ENCODE data around the gene GATA3.

The GATA3 gene

GRCh38 chr10:8051109-8051821 is 3.2 kb upstream of the GATA3 start:
- DNase-seq (ENCODE audit: low read depth): no peak

DNA sequence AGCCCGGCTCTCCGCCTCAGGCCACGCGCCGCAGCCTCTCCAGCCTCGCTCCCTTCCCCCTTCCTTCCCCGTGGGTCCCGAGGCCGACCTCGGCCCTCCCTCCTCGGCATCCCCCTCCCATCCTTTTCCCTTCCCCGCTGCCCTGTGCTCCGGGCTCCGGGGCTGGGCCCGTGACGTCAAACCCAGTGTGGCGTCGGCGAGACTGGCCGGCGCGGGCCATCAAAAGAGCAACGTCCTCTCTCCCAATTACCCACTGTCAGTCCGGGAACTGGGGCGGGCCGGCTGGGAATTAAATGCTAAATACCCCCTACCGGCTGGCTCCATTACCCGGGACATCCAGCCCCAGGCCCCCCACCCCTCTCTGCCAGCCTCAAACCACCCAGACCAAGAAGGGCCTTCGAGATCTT is 2.6 kb upstream of the GATA3 start:
- DNase-seq (ENCODE audit: low read depth): no peak

DNA sequence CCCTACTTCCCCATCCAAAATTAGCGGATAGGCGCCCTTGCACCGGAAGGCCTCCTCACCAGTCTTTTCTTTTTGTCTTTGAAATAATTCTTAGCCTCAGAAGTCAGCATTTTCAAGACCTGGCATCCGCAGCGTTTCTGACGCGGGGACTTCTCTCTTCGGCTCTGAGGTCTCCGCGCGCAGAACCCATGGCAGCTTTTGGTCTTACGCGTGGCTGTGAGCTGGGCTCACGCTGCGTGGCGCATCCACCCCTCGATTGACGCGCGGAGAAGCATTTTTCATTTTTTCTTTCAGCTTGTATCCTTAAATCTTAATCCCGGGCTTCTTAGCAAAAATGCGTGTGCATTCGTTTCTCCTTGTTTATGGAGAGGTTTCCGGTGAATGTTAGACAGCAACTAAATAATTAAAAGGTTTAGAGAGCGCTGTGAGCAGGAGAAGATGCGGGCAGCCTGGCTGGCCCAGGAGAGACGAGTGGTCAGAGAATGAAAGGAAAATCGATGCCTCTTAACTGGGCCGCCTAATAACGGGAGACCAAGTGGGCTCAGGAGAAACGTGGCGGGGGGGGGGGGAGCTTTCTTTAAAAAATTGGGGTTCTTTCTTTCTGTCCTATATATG is 2.0 kb upstream of the GATA3 start:
- DNase-seq (ENCODE audit: low read depth): no peak

GRCh38 chr10:8052956-8053445 is 1.5 kb upstream of the GATA3 start:
- DNase-seq (ENCODE audit: low read depth): no peak

DNA sequence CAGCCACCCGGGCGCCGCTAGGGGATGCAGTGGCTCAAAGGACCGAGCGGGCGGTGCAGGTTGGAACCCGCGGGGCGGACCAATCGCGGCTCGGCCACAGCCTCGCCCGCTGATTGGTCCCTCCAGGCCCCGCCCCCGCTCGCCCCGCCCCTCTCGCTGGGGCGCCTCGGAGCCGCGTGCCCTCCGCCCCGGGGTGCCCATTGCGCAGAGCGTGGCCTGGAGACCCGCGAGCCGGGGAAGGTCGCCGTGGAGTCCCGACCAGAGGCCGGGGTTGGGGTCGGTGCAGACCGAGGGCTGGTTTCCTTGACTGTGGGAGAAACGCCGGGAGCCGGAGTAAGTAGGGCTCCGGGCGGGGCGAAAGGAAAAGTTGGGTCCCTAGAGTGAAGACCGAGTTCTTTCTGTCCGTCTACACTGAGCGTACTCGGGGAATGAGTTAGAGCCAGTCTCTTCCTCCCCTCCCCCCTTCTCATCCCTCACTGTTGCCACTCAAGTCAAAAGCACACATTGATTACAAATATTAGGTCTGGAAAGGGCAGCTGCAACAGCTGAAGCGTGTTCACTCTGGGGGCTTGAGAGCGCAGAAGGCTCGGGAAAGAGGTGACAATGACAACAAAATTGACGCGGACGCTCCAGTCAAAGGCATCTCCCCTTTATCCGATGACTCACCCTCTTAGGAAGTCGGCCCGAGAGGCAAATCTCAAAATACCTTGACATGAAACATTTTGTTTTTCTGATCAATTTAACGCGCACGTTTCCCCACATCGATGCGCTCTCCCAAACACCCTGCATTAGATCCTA is 843 bp upstream of the GATA3 start:
- peak; percentile 93 for DNase-seq (ENCODE audit: low read depth)

DNA sequence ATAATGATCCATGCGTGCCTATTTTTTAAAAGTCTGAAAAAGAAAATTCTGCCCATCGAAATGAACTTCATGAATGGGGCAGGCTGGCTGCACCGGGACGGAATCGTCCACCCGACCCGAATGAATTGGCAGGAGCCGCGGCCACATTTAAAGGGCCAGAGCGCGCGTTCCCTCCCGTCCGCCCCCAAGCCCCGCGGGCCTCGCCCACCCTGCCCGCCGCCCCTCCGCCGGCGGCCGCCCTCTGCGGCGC is 319 bp upstream of the GATA3 start:
- no peak for DNase-seq (ENCODE audit: low read depth)

DNA sequence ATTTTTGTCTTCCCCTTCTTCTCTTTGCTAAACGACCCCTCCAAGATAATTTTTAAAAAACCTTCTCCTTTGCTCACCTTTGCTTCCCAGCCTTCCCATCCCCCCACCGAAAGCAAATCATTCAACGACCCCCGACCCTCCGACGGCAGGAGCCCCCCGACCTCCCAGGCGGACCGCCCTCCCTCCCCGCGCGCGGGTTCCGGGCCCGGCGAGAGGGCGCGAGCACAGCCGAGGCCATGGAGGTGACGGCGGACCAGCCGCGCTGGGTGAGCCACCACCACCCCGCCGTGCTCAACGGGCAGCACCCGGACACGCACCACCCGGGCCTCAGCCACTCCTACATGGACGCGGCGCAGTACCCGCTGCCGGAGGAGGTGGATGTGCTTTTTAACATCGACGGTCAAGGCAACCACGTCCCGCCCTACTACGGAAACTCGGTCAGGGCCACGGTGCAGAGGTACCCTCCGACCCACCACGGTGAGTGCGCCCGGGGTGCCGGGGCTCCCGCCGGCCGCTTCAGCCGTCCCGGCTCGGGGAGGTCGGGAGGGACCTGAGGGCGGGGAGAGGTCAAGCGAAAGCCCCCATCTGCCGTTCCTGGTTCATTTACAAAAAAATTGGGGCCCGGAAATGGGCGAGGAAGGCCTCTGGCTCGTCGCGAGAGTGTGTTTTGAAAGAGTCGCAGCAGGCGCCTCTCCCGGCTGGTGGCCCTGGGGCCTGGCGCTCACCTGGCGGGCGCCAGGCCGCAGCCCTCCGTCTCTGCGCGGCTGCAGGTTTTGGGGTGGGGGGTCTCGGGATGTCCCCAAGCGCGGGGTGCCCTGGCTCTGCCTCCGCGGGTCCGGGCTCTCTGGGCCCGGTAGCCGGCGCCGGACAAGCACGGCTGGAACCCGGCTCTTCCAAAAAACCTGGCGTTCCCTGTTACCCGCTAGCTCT is 1.2 kb downstream of the GATA3 start:
- no peak for DNase-seq (ENCODE audit: low read depth)

DNA sequence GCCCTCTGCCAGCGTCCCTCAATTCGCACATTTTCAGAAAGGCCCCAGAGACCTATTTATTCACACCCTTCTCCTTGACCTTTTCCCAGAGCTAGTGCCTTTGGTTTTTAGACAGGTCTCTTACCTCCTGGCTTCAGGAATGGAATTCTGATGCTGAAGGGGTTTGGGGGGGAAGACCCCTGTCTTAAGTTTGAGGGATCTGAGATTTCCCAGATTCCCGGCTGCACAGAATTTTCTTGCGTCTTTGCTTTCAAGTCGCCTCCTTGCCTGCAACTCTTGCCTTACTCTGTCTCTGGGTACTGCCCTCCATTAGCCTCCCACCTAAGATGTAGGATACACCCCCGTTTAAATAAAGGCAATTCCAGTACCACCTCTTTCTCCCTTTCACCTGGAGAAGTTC is 1.9 kb downstream of the GATA3 start:
- DNase-seq (ENCODE audit: low read depth): no peak

GRCh38 chr10:8056871-8057331 is 2.4 kb downstream of the GATA3 start:
- DNase-seq (ENCODE audit: low read depth): no peak

DNA sequence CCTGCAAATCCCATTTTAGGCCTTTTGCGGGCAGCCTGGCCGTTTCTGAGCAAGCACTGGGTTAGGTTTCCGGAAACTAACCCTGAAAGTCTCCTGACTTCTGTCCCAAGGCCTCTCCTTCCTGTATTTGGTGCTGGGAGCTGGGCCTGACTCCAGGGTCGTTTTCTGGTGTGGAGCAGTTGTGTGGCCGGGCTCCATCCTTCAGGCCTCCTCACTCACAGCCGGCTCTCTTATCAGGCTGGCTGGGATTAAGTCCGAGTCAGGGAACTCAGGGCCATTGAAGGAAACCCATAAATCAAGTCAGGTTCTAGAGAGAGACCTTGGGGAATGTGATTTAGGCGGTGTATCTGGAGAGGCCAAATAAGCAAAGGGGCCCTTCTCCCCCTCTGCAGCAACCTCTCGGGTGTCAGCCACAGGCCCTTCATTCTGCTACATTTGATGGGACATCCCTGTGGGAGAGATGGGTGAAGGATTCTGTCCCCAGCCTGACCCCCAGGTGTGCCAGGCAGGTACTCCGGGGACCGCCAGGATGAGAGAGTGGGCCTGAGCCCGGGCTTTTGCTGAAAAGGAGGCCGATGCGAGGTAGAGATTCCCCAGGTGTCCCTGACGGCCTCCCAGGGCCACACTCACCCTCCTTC is 3.3 kb downstream of the GATA3 start:
- no peak for DNase-seq (ENCODE audit: low read depth)

DNA sequence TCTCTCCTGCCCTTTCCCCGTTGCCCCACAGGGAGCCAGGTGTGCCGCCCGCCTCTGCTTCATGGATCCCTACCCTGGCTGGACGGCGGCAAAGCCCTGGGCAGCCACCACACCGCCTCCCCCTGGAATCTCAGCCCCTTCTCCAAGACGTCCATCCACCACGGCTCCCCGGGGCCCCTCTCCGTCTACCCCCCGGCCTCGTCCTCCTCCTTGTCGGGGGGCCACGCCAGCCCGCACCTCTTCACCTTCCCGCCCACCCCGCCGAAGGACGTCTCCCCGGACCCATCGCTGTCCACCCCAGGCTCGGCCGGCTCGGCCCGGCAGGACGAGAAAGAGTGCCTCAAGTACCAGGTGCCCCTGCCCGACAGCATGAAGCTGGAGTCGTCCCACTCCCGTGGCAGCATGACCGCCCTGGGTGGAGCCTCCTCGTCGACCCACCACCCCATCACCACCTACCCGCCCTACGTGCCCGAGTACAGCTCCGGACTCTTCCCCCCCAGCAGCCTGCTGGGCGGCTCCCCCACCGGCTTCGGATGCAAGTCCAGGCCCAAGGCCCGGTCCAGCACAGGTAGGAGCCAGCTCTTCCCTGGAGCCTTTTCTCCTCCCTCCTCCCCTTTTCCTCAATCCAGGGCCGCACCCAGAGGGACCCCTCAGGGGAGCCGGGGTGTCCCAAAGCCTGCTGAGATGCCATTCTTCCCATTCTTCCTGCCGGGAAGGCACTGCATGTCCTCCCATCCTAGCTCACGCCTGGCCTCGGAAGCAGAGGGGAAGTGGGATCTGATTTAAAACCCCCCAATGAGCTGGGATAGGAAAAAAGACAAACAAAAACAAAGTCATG is 4.0 kb downstream of the GATA3 start:
- DNase-seq (ENCODE audit: low read depth): no peak

- no peak for DNase-seq (ENCODE audit: low read depth)
Observed at GRCh38 chr10:8059191-8059936, 4.9 kb downstream of the GATA3 start.

DNA sequence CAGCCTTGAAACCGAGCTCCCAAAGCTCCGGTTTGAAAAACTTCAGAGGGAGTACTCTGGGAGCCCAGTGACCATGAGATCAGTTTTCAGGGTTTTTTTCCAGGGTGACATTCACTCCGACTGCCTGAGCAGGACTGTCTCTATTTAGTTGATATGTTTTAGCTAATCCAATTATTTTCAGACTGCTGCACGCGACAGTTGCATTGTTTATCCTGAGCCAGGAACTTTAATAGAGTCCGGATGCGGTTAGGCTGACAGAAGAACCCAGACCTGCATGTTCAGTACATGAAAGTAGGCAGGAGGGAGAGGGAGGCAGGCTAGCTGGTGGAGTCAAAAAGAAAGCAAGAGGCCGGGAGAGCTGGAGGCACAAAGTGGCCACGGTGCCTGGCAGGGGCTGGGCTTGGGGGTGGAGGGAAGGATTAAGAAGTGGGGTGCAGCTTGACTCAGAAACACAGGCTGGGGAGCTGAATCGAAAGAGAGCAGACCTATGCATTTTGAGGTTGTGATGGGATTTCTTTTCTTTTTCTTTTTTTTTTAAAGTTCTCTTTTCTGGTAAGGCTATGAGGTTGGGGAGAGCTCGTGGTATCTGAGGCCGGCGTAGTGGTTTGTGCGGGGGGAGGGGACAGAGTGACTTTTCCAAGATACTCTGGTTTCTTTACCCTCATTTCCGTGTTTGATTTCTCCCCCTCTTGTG is 5.7 kb downstream of the GATA3 start:
- DNase-seq (ENCODE audit: low read depth): no peak

GRCh38 chr10:8060704-8061121 is 6.2 kb downstream of the GATA3 start:
- no peak for DNase-seq (ENCODE audit: low read depth)

DNA sequence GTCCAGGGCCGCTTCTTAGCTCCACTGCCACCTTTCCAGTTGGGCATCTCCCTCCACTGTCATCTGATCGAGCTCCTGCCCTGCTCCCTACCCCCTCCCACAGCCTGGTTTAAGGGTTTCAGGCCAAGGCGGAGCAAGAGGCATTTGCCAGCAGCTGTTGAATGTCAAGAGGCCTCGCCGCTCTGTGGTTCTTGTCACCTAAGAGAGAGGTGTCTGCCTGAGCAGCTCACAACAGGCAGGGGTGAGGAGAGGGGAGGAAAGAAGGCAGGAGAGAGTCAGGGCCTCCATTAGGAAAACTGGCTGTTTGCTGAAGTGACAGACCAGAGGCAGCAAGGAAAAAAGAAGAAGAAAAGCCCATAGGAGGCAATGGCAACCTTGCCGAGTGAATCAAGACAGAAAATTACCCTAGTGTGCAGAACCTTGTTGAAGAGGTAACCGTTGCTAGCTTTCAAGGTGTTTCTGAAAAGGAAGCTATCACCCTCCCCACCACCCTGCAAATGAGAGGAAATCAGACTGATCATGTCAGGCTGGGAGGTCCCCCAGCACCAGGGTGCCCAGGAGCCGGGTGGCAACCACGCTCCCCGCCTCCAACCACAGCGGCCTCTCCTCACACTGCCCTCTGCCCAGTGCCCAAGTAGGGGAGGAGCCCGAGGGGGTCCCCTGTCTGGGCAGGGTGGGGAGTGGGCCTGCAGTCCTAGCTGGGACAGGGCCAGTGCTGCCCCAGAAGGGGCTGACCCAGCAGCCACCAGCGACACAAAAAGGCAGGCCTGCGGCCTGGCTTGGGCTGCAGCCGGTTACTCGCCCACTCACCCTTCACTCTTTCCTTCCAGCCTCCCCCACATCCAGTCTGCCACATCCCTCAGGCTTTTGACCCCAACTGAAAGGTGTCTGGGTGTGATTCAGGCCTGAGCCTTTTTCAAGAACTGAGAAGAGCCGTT is 7.1 kb downstream of the GATA3 start:
- DNase-seq (ENCODE audit: low read depth): no peak

DNA sequence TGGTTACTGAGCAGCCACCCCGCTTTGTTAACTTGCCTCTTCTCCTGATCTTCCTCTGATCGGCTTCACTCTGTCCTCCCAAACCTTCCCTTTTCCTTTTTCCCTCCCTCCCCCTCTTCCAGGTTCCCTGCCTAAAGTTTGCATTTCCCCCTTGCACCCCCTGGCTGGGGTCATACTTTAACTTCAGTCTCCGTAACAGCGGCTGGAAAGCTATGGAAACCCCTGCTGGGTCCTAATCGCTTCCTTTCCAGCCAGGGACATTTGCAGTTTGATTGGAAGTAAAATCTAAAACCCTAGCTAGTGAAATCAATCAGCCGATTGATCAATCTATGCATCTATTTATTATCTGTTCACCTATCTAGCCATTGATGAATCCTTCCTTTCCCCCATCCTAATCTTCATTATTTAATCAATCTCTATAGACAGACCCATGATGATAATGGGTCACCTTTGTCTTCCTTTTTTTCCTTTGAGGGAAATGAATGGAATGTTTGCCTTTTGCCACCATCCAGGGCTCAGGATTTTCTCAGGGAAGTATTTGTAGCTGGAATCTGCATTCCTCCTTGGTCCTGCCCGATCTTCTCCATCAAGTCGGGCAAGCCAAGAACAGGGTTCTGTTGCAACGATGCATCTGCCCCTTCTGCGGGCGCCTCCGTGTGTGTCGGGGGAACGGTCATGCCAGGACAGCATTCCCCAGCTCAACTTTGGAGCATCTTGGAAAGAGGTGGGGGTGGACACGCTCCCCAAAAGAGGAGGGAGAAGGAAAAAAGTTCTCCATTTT is 8.8 kb downstream of the GATA3 start:
- no peak for DNase-seq (ENCODE audit: low read depth)

GRCh38 chr10:8063935-8064334 is 9.4 kb downstream of the GATA3 start:
- no peak for DNase-seq (ENCODE audit: low read depth)

Data from stimulated activated CD8-positive, alpha-beta memory T cell treated with anti-CD3 and anti-CD28 coated beads, Interleukin-12 subunit alpha, Interleukin-12 subunit beta, amount 100 ng/mL, for 1 hour (primary cell).